KOPT-K1 (cell line): Measurements from ENCODE around the gene GABPB1.
"Not testable (repeated sequence)": the region's sequence is repeated elsewhere in the genome, so short reads cannot be mapped to it uniquely, and the experiment has no call there.

Source experiments
- H3K27ac ChIP-seq: fragments of 200-600 bp; sonication (generic); 2 replicates; pipeline ENCODE4 v1.5.1; 2016; ENCODE audit warnings: antibody characterized with exemption, mild to moderate bottlenecking, low read depth, low read length; ENCODE audit not compliant: poor library complexity, severe bottlenecking
- H3K36me3 ChIP-seq: fragments of 200-600 bp; sonication (generic); 2 replicates; pipeline ENCODE4 v1.5.1; 2017; ENCODE audit warnings: antibody characterized with exemption, mild to moderate bottlenecking, low read length, moderate library complexity; ENCODE audit not compliant: insufficient read depth
- H3K9me3 ChIP-seq: fragments of 200-600 bp; sonication (generic); 2 replicates; pipeline ENCODE4 v1.5.1; 2017; ENCODE audit warnings: antibody characterized with exemption, low read length, mild to moderate bottlenecking; ENCODE audit not compliant: insufficient read depth, poor library complexity, severe bottlenecking

The GABPB1 gene

DNA sequence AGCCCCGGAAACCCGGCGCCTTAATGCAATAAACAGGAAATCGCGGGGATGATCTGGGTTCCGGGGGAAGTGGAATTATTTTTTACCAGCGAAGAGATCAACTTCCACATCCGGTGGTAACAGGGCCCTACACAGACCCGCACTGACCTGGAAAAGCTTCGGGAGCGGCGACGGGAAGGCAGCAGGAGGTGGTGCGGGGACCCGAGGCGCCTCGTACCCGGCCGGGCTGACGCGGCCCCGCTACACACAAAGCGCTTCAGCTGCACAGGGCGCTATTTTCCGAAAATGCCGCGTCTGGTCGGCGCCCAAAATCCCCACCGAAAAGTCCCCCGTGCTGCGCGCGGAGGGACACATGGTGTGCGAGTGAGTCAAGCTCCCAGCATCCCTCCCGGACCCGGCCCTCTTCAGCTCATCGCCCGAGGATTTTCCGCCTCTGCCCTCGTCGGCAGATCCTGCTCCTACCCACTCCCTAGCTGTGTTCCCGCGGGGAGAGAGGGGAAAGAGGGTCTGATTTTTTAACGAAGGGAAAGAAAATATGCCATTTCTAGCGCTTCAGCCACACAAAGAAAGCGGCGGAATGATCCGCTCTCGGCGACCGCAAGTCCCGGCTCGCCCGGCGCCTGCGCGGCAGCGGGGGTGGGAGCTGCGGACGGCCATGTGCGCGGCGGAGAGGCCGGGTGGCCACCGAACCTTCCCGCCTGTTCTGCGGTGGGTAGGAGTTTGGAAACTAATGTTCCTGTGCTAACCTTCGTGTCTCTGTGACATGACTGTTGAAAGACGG lies at the start of gene GABPB1:
Gene GABPB1 (minus strand): TSS at position 361 of the 781 bp plus-strand sequence. CDS start 45,400 bp downstream, outside the sequence.
- H3K36me3 ChIP-seq = peaks cover 18% of the 10 kb centered on the region
- peak within 1 kb of the TSS; percentile 94 for H3K27ac ChIP-seq

DNA sequence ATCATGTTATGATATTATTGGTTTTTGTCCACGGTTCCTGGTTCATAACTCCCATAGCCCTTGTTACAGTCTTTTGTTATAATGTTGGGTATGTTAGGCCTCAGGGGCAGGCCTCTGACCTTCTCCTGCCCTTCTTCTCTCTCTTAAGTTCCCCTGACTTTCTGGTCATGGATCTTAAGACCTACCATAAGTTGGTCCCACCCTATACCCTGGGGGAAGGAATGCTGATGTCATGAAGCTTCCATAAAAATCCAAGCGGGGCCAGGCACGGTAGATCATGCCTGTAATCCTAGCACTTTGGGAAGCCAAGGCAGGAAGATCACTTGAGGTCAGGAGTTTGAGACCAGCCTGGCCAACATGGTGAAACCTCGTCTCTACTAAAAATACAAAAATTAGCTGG lies 36.6 kb upstream of the GABPB1 start:
- not testable (repeated sequence) for H3K36me3 ChIP-seq, H3K9me3 ChIP-seq, H3K27ac ChIP-seq

More for the DNA sequence above, at the start of gene GABPB1:
- no peaks in the 10 kb centered on the region for H3K9me3 ChIP-seq

DNA sequence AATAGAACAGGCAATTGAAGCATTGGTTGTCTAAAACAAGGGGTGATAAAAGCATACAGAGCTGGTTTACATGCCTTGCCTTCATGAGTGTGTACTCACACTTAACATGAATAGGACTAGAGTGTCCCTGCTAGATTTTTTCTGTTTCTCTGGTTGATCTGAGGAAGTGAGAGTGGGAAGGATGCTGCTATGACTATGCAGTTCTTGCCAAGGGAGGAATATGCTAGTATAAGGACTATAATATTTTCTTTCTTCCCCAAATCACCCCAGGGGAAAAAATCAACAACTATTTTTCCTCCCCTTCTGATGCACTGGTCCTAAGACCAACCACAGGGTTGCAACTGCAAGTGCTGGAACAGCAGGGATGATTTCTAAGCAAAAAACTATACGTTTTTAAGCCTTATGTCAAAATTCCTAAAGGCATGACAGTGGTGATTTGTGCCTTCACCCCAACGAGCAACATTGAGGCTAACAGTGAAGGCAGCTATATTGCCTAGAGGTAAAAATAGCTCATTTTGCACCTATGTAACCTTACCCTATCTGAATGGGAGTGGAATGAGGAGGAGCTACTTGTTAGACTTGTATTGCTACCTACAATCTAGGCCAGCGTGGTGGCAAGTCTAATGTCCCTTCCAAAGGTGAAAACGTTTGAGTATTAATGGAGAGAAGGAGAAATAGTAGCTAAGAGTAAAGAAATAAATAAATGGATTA lies 35.7 kb upstream of the GABPB1 start:
- Histone ChIP-seq H3K9me3 (no peaks in the 10 kb centered on the region), H3K36me3 (no peaks in the 10 kb centered on the region), H3K27ac (no peak overlapping the region)

DNA sequence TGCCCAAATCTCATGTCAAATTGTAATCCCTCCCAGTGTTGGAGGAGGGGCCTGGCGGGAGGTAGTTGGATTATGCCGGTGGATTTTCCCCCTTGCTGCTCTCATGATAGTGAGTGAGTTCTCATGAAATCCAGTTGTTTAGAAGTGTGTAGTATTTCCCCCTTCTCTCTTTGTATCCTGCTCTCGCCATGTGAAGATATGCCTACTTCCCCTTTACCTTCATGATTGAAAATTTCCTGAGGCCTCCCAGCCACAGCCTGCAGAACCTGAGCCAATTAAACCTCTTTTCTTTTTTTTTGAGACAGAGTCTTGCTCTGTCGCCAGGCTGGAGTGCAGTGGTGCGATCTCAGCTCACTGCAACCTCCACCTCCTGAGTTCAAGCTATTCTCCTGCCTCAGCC lies 27.4 kb upstream of the GABPB1 start:
- H3K9me3 ChIP-seq, H3K27ac ChIP-seq, H3K36me3 ChIP-seq: not testable (repeated sequence)

DNA sequence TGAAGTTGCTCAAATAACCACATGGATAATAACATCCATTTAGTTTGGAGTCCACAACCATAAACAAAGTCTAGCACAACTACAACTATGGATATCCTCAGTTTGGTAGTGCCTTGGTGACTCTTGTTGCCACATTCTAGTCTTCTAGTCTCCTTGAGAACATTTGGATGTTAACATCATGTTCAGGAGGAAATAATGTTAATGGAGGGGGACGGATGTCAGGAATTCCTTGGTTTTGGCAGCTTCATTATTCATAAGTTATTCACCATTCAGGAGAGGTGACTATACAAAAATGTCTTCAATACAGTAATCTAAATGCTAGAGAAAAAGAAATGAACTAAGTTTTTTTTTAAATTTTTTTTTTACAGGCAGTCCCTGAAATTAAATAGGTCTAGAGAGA lies 26.4 kb upstream of the GABPB1 start:
- H3K36me3 ChIP-seq = no peaks in the 10 kb centered on the region
- no peaks in the 10 kb centered on the region for H3K9me3 ChIP-seq
- no peak overlapping the region for H3K27ac ChIP-seq

DNA sequence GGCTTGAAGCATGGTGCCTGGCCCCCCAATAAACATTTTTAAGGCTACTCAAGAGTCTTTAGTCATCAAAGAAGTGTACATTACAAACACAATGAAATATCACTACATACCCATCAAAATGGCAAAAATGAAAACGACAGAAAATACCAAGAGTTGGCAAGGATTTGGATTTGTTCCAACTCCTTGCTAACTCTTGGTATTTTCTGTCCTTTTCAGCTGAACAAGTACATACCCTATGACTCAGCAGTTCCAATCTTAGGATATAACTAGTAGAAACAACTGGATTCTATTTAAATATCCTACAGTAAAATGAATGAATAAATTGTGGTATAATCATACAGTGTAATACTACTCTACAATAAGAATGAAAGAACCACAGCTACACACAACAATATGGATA lies 25.1 kb upstream of the GABPB1 start:
- Histone ChIP-seq H3K9me3 (no peaks in the 10 kb centered on the region), H3K36me3 (no peaks in the 10 kb centered on the region), H3K27ac (no peak overlapping the region)

DNA sequence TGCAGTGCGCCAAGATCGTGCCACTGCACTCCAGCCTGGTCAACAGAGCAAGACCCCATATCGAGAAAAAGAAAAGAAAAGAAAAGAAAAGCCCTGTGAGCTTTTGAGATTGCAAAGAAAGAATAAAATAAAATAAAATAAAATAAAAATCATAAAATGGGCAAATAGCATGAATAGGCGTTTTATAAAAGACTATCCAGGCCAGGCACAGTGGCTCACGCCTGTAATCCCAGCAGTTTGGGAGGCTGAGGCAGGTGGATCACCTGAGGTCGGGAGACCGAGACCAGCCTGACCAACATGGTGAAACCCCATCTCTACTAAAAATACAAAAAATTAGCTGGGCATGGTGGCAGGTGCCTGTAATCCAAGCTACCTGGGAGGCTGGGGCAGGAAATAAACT lies 24.4 kb upstream of the GABPB1 start:
- H3K36me3 ChIP-seq, H3K9me3 ChIP-seq, H3K27ac ChIP-seq: not testable (repeated sequence)

DNA sequence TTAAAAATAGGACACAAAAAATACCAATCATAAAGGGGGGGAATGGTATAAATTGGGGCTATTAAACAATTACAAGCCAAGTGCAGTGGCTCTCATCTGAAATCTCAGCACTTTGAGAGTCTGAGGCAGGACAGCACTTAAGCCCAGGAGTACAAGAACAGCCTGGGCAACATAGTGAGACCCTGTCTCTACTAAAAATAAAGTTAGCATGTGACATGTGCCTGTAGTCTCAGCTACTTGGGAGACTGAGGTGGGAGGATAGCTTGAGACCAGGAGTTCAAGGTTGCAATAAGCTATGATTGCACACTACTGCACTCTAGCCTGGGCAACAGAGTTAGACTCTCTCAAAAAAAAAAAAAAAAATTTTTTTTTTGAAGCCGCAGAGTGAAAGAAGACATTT lies 23.8 kb upstream of the GABPB1 start:
- Histone ChIP-seq H3K27ac (no peak overlapping the region), H3K36me3 (no peaks in the 10 kb centered on the region)

DNA sequence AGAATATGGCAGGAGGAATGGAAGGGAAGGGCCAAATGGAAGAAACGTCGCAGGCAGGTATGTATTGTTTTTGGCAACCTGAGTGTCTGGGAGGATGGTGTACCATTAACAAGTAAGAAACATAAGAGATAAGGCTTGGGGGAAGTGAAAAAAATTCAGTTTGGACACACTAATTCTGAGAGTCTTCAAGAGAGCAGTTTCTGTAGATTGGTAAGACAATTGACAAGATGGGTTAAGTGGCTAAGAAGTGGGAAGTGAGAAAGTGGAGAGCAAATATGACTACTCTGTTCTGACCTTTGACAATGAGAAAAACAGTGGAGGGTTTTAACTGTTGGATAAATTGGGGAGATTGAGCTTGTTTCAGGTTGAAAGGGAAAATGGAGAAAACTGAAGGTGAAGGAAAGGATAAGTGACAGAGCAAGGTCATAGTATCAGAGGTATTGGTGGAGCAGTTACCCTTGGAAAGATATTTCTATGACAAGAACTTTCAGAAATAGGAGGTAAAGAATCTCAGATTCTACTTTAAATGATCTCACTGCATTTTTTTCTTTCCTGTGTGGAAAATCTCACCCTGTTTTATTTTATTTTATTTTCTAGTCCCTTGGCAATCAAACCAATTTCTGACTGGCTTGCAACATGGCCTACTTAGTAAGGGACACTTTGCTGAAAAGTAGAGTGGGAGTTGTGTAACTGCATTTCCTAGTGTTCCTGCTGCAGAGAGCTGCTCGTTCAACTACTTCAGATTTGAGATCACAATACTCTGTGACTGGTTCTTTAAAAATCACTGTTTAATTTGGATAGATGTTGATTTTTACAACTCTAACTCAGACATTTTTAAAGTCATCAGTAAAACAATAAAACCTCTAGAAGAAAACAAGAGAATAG lies 23.1 kb upstream of the GABPB1 start:
- H3K36me3 ChIP-seq = no peaks in the 10 kb centered on the region
- H3K9me3 ChIP-seq = no peaks in the 10 kb centered on the region
- no peak overlapping the region for H3K27ac ChIP-seq

More for the DNA sequence above, 23.8 kb upstream of the GABPB1 start:
- no peaks in the 10 kb centered on the region for H3K9me3 ChIP-seq

DNA sequence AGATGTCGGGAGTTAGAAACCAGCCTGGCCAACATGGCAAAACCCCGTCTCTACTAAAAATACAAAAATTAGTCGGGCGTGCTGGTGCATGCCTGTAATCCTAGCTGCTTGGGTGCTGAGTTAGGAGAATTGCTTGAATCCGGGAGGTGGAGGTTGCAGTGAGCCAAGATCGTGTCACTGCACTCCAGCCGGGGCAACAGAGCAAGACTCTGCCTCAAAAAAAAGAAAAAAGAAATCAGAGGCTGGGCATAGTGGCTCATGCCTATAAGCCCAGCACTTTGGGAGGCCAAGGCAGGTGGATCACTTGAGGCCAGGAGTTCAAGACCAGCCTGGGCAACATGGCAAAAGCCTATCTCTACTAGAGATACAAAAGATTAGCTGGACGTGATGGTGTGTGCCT lies 14.6 kb upstream of the GABPB1 start:
- H3K27ac ChIP-seq, H3K36me3 ChIP-seq, H3K9me3 ChIP-seq: not testable (repeated sequence)

DNA sequence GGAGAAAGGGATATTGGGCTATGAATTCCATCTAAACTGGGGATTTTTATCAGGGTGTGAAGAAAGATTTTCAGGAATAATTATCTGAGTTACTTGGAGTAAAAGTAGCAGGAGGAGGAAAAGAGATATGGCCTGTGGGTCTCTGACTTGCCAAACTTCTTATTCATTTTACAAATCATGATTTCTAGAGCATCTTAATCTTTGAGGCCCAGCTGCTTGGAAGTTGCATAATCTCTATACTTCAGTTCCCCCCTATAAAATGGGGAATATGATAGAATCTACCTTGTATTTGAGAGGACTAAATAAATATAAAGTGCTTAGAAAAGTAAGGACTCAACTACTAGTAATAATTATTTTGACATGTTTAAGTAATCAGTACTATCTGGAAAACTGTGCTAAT lies 11.0 kb upstream of the GABPB1 start:
- H3K9me3 ChIP-seq = no peaks in the 10 kb centered on the region

DNA sequence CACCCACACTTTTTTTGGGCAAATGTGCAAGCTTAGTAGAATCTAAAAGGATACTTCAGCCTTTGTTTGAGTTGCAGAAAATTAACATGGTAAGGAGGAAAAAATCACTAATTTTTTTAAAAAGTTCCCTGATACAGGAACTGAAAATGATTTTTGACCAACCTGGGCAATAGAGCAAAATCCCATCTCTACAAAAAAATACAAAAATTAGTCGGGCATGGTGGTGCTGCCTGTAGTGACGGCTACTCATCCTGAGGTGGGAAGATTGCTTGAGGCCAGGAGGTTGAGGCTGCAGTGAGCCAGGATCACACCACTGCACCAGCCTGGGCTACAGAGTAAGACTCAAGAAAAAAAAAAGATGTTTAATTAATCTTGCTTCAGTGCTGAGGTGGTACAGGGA lies 10.6 kb upstream of the GABPB1 start:
- Histone ChIP-seq H3K9me3 (no peaks in the 10 kb centered on the region), H3K36me3 (peaks cover 18% of the 10 kb centered on the region; the same call in 1 of the 2 replicates), H3K27ac (no peak overlapping the region)

More for the DNA sequence above, 11.0 kb upstream of the GABPB1 start:
- Histone ChIP-seq H3K27ac (no peak overlapping the region), H3K36me3 (0 out of 2 replicates have a peak, but pooled peaks cover 15% of the 10 kb centered on the region)

DNA sequence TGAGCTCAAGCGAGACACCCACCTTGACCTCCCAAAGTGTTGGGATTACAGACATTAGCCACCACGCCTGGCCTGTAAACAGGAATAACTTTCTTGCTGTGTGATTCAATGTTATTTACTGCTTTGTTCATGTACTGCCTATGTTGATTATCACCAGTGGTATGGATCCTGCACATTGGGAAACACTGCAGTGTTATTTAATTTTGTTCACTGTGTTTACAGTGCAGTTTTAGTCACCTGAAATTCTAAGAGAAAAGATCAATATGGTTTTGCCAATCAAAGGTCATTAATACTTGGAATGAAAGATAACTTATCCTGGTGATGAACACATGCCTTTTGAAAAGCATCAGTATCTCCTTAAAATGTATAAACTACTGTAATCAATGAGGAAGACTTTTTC lies 8.6 kb upstream of the GABPB1 start:
- no peaks in the 10 kb centered on the region for H3K9me3 ChIP-seq
- H3K36me3 ChIP-seq = peaks cover 33% of the 10 kb centered on the region; the same call in 1 of the 2 replicates
- no peak overlapping the region for H3K27ac ChIP-seq

DNA sequence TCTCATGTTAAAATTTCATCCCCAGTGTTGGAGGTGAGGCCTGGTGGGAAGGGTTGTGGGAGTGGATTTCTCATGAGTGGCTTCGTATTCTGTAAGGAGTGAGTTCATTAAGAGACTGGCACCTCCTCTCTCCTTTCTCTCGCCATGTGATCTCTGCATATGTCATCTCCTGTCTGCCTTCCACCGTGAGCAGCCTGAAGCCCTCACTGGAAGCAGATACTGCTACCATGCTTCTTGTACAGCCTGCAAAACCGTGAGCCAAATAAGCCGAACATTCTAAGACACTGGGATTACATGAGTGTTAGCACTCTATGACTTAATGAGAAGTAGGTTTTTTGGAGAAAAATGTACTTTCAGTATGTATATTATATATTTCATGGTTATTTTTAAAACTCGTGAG lies 6.8 kb upstream of the GABPB1 start:
- no peak overlapping the region for H3K27ac ChIP-seq
- peaks cover 41% of the 10 kb centered on the region for H3K36me3 ChIP-seq
- H3K9me3 ChIP-seq = no peaks in the 10 kb centered on the region

DNA sequence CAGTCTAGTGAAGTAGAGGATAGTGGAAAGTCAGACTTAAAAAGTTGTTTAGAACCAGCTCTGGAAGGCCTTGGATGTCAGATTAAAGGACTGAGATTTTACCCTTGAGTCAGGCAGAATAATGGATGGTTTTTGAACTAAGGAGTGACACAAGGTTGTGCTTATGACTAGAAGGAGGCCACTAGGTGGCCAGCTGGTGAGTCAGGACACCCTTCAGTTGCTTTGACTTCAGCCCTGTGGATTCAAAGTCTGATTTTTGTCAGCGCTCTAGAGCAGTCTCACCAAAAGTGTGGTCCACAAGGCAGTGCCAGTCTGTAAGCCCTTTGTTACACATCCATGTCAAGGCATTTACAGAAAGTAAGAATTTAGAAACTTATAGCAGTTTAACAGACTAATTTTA lies 3.8 kb upstream of the GABPB1 start:
- no peak overlapping the region for H3K27ac ChIP-seq

More for the DNA sequence above, 3.8 kb upstream of the GABPB1 start:
- H3K9me3 ChIP-seq = no peaks in the 10 kb centered on the region
- peaks cover 41% of the 10 kb centered on the region for H3K36me3 ChIP-seq
